Sciatic nerve (tissue), 2 donors: ENCODE measurements around the gene ZNRF4. TPM values are rescaled to one million over a fixed set of nuclear protein-coding genes. Genes with fewer than 3 reads are reported as not detected.

Source experiments
- ATAC-seq: fragments of 200-7000 bp; cut with Tn5 transposase; one replicate; pipeline ENCODE4 v1.9.1; 2020; ENCODE audit warnings: mild to moderate bottlenecking, moderate library complexity
- DNase-seq: peaks from one replicate; pipeline ENCODE4 v3.0.0-alpha.2; 2020; ENCODE audit warnings: low spot score
- intact Hi-C: fragments of 100-400 bp; cut with DNase I; formaldehyde crosslinking; loops from one replicate; pipeline ENCODE4 v1.14.2; 2022
- total RNA-seq: library from RNA; stranded (reverse); fragmentation: NEBNext Ultra II Directional; extraction: Animal tissue kit (Norgen Biotek cat#: 25700); gene quantifications from one replicate; pipeline ENCODE4 v1.2.1, GENCODE V29; 2021
- donor health status: DM: no; HTN: no; CAD: no.
- donor health status: DM: no; HTN: no; CAD: no.

ZNRF4 gene
- total RNA-seq, 1 donor from 2014 or later, result not detected

GRCh38 chr19:5492635-5493409 is 37.6 kb downstream of the ZNRF4 start:
- ATAC-seq (no peak), DNase-seq (no peak)
- intact Hi-C loops, result no loop called here

- ATAC-seq (no peak), DNase-seq (no peak)
- intact Hi-C loops, result no loop called here
These were observed 39.6 kb downstream of the ZNRF4 start for GRCh38 chr19:5494773-5495172.

DNA sequence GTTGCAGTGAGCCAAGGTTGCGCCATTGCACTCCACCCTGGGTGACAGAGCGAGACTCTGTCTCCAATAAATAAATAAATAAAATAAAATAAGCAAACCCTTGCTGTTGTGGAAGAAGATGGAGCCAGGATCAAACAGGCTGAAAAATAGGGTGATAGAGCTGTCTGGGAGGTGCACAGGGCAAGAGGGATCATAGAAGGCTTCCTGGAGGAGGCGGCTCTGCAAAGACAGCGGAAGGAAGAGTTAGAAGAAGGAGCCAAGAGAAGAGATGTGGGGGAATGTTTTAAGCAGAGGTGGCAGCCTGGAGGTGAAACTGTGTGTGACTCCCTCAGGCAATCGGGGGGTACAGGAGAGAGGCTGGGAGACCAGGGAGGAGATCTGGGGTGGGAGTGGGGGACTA is 40.6 kb downstream of the ZNRF4 start:
- intact Hi-C loops, result no loop called here
- no peak for ATAC-seq
- no peak for DNase-seq

DNA sequence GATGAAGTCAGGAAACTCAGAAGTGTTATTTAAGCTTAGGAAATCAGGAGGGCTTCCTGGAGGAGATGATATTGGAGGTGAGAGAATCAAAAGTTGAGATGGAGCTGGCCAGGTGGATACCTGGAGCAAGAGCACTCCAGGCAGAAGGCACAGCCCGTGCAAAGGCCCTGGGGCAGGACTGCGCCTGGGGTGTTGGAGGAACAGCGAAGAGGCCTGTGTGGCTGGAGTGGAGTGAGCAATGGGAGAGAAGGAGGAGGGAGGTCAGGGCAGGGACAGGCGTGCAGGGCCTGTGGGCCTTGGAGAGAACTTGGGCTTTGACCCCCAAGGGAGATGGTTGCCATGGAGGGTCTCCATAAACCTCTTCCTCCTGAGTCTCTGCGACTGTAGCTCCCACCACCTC is 42.1 kb downstream of the ZNRF4 start:
- DNase-seq (no peak), ATAC-seq (no peak)
- intact Hi-C loops, result no loop called here

DNA sequence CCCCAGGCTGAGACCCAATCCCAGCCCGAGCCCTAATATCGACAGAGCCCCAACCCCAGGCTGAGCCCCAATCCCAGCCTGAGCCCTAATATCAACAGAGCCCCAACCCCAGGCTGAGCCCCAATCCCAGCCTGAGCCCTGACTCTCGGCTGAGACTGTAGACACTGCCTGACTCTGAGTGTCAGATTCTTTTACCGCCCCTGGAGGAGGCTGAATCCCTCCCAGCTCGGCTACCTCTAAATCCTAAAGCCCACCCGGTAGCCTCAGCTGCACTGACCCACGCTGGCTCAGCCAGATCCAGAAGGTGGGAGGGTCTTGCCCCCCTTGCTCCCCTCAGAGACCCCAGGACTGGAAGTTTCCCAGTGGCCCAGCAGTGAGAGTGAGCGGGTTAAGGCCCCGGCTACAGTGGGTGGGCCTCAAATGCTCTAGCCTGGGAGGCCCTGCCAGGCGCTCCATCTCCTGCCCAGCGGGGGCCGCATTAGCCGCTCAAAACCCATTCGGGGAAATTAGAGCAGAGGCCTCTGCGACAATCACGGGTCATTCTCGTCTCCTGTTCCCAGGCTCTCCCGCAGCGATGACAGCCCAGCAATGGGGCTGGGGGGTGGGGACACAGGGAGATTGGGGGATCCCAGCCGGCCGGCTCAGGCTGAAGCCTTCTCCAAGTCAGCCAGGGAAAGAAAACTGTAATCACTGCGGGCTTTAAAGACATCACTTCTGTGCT is 43.8 kb downstream of the ZNRF4 start:
- intact Hi-C loops, result no loop called here
- ATAC-seq (no peak), DNase-seq (no peak)

GRCh38 chr19:5501907-5502306 is 46.7 kb downstream of the ZNRF4 start:
- ATAC-seq (no peak), DNase-seq (no peak)
- intact Hi-C loops, result no loop called here

DNA sequence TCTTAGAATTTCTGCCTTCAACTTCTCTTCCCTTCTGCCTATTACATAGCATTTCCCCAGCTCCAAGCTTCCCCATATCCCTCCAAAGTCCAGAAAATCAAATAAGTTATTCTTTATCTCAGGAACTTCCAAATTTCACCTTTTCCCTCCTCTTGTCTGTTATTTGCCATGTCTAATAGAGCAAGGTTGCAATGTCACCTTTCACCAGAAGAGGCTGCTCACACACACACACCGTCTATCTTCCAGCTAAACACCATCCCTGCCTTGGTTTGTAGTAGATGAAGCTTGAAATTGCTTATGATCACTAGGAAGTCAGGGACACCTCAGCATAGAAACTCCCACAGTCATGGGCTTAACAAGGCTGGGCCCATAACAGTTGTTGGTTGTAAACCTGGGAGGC is 48.4 kb downstream of the ZNRF4 start:
- ATAC-seq (no peak), DNase-seq (no peak)
- intact Hi-C loops, result no loop called here

DNA sequence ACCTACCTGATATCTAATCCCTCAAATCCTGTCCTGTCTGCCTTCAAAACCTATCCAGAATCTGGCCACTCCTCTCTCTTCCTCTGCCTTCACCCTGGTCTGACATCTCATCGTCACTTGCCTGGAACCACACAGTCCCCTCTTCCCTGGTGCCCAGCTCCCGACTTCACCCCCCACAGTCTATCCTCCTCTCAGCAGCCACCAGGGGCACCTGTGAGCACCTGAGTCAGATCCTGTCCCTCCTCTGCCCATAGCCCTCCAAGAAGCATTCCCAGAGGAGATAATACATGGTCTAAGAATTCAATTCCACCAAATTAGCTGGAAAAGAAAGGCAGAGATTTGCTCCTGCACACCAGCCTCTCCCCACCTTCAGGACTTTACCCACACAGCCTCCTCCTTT is 48.9 kb downstream of the ZNRF4 start:
- ATAC-seq (no peak), DNase-seq (no peak)
- intact Hi-C loops, result no loop called here

Other genes starting within 250 kb of the ZNRF4 start
- gene PTPRS, start 114.6 kb upstream of the ZNRF4 start, total RNA-seq, result 278 TPM
- gene TINCR, start 112.5 kb downstream of the ZNRF4 start, total RNA-seq, result 3.7 TPM
- 121 TPM for gene SAFB2, start 167.4 kb downstream of the ZNRF4 start, total RNA-seq
- gene SAFB, start 167.7 kb downstream of the ZNRF4 start, total RNA-seq, result 115 TPM
- 35.9 TPM for gene MICOS13, start 225.1 kb downstream of the ZNRF4 start, total RNA-seq
- 3.7 TPM for gene HSD11B1L, start 225.6 kb downstream of the ZNRF4 start, total RNA-seq
- gene RPL36, start 234.9 kb downstream of the ZNRF4 start, total RNA-seq, result 601 TPM